ENCODE results near the gene SOX5. TPM values are rescaled to one million over a fixed set of nuclear protein-coding genes. Genes with fewer than 3 reads are reported as not detected.

Gene SOX5
- total and polyA plus RNA-seq, 7 donors: 0.23 to 16.3 (median 9.4) TPM

DNA sequence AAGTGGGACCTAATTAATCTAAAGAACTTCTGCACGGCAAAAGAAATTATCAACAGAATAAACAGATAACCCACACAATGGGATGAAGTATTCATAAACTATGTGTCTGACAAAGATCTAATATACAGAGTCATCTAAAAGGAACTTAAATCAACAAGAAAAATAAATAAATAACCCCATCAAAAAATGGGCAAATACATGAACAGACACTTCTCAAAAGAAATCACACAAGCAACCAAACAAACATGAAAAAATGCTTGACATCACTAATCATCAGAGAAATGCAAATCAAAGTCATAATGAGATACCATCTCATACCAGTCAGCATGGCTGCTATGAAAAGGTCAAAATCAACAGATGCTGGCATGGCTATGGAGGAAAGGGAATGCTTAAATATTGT lies 466.9 kb downstream of the SOX5 start:
- H3K4me1 ChIP-seq: no peaks in the 10 kb centered on the region
- H3K27me3 ChIP-seq: no peaks in the 10 kb centered on the region
- intact Hi-C loops (cut with DNase I): no loop called here
- peaks cover 0 to 9% (median 0%) of the 10 kb centered on the region in 4 donors for H3K9me3 ChIP-seq
- WGBS, 2 donors: 57 to 82% methylated on average over 1 of the region's 1 CpG
- H3K4me3 ChIP-seq: no peak overlapping the region
- no peak for DNase-seq
- TF ChIP-seq EP300 (IDR thresholded peaks at IDR 0.05) (no peak), POLR2A (IDR thresholded peaks at IDR 0.05) (no peak), POLR2AphosphoS5 (IDR thresholded peaks at IDR 0.05) (no peak)
- TF ChIP-seq, protein P1, sequence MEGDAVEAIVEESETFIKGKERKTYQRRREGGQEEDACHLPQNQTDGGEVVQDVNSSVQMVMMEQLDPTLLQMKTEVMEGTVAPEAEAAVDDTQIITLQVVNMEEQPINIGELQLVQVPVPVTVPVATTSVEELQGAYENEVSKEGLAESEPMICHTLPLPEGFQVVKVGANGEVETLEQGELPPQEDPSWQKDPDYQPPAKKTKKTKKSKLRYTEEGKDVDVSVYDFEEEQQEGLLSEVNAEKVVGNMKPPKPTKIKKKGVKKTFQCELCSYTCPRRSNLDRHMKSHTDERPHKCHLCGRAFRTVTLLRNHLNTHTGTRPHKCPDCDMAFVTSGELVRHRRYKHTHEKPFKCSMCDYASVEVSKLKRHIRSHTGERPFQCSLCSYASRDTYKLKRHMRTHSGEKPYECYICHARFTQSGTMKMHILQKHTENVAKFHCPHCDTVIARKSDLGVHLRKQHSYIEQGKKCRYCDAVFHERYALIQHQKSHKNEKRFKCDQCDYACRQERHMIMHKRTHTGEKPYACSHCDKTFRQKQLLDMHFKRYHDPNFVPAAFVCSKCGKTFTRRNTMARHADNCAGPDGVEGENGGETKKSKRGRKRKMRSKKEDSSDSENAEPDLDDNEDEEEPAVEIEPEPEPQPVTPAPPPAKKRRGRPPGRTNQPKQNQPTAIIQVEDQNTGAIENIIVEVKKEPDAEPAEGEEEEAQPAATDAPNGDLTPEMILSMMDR (IDR thresholded peaks at IDR 0.05): no peak
- no peak overlapping the region for H3K27ac ChIP-seq
- no peaks in the 10 kb centered on the region for H3K36me3 ChIP-seq

Data from sigmoid colon (tissue), 7 donors.